ENCODE results near the gene RFX1.
A peak's percentile ranks its signal among the peaks of the same experiment; 100 is the strongest.

RFX1 gene

GRCh38 chr19:14006085-14006765, at the start of gene RFX1:
TSS of gene RFX1 (minus strand) at chr19:14006320. CDS start at chr19:13993843, 12,477 bp downstream.
- TF ChIP-seq CTCF (IDR thresholded peaks at IDR 0.05; ENCODE audit: extremely low read depth, missing control alignments), result no peak
- DNase-seq (ENCODE audit: low spot score), result peak; percentile 93

- no peak for TF ChIP-seq CTCF (IDR thresholded peaks at IDR 0.05; ENCODE audit: extremely low read depth, missing control alignments)
Observed at GRCh38 chr19:14055396-14055795, 49.3 kb upstream of the RFX1 start.

GRCh38 chr19:14054721-14055120, 48.6 kb upstream of the RFX1 start:
- TF ChIP-seq CTCF (IDR thresholded peaks at IDR 0.05; ENCODE audit: extremely low read depth, missing control alignments), result no peak
- DNase-seq (ENCODE audit: low spot score), result peak; percentile 24

More at GRCh38 chr19:14055396-14055795, 49.3 kb upstream of the RFX1 start:
- DNase-seq (ENCODE audit: low spot score), result no peak

GRCh38 chr19:14054099-14054498, 48.0 kb upstream of the RFX1 start:
- no peak for DNase-seq (ENCODE audit: low spot score)
- TF ChIP-seq CTCF (IDR thresholded peaks at IDR 0.05; ENCODE audit: extremely low read depth, missing control alignments), result no peak

GRCh38 chr19:14053500-14053899, 47.4 kb upstream of the RFX1 start:
- DNase-seq (ENCODE audit: low spot score), result peak; percentile 8
- no peak for TF ChIP-seq CTCF (IDR thresholded peaks at IDR 0.05; ENCODE audit: extremely low read depth, missing control alignments)

GRCh38 chr19:14053032-14053431, 46.9 kb upstream of the RFX1 start:
- no peak for TF ChIP-seq CTCF (IDR thresholded peaks at IDR 0.05; ENCODE audit: extremely low read depth, missing control alignments)
- DNase-seq (ENCODE audit: low spot score), result no peak

GRCh38 chr19:14052470-14052869, 46.4 kb upstream of the RFX1 start:
- no peak for TF ChIP-seq CTCF (IDR thresholded peaks at IDR 0.05; ENCODE audit: extremely low read depth, missing control alignments)
- DNase-seq (ENCODE audit: low spot score), result no peak
